ENCODE measurements around the gene SAV1.

DNA sequence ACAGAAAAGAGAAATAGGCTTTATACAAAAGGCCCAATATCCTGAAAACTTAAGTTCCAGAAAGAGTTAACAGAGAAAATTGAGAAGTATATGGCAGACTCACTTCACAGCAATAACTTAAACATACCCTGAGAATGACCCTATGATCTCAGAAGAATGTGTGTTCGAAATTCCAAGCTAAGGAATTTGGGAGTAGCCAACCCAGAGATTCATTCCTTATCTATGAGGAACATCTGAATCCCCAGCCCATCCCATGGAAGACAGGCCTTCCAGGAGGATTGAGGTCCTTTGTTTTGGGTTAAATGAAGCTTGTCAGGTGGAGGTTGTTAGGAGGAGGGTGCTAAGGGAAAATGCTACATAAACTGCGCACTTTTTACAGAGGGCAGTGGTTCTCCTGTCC lies 7.5 kb upstream of the SAV1 start:
- no peak for TF ChIP-seq POLR2AphosphoS5 (IDR thresholded peaks at IDR 0.05; ENCODE audit: low read depth, low read length)
- peak; percentile 86 for TF ChIP-seq RXRA (IDR thresholded peaks at IDR 0.05; ENCODE audit: borderline replicate concordance, low read depth)
- TF ChIP-seq, protein P1, sequence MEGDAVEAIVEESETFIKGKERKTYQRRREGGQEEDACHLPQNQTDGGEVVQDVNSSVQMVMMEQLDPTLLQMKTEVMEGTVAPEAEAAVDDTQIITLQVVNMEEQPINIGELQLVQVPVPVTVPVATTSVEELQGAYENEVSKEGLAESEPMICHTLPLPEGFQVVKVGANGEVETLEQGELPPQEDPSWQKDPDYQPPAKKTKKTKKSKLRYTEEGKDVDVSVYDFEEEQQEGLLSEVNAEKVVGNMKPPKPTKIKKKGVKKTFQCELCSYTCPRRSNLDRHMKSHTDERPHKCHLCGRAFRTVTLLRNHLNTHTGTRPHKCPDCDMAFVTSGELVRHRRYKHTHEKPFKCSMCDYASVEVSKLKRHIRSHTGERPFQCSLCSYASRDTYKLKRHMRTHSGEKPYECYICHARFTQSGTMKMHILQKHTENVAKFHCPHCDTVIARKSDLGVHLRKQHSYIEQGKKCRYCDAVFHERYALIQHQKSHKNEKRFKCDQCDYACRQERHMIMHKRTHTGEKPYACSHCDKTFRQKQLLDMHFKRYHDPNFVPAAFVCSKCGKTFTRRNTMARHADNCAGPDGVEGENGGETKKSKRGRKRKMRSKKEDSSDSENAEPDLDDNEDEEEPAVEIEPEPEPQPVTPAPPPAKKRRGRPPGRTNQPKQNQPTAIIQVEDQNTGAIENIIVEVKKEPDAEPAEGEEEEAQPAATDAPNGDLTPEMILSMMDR (IDR thresholded peaks at IDR 0.05): no peak
- TF ChIP-seq, protein P2, sequence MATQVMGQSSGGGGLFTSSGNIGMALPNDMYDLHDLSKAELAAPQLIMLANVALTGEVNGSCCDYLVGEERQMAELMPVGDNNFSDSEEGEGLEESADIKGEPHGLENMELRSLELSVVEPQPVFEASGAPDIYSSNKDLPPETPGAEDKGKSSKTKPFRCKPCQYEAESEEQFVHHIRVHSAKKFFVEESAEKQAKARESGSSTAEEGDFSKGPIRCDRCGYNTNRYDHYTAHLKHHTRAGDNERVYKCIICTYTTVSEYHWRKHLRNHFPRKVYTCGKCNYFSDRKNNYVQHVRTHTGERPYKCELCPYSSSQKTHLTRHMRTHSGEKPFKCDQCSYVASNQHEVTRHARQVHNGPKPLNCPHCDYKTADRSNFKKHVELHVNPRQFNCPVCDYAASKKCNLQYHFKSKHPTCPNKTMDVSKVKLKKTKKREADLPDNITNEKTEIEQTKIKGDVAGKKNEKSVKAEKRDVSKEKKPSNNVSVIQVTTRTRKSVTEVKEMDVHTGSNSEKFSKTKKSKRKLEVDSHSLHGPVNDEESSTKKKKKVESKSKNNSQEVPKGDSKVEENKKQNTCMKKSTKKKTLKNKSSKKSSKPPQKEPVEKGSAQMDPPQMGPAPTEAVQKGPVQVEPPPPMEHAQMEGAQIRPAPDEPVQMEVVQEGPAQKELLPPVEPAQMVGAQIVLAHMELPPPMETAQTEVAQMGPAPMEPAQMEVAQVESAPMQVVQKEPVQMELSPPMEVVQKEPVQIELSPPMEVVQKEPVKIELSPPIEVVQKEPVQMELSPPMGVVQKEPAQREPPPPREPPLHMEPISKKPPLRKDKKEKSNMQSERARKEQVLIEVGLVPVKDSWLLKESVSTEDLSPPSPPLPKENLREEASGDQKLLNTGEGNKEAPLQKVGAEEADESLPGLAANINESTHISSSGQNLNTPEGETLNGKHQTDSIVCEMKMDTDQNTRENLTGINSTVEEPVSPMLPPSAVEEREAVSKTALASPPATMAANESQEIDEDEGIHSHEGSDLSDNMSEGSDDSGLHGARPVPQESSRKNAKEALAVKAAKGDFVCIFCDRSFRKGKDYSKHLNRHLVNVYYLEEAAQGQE (IDR thresholded peaks at IDR 0.05; ENCODE audit: low read depth, low read length): no peak
- no peak for TF ChIP-seq EZH2phosphoT487 (IDR thresholded peaks at IDR 0.05; ENCODE audit: borderline replicate concordance, low read depth)
- no peak for TF ChIP-seq FOXM1 (IDR thresholded peaks at IDR 0.05; ENCODE audit: low read depth)
- TF ChIP-seq YY1 (IDR thresholded peaks at IDR 0.05; ENCODE audit: low read depth): no peak

Data from SK-N-SH (cell line).